PC-9 (cell line): ENCODE measurements around the gene RAB30. TPM values are rescaled to one million over a fixed set of nuclear protein-coding genes. Genes with fewer than 3 reads are reported as not detected.

Experiments
- BruUV-seq: library from RNA; stranded (reverse); fragments of 400-500 nt; replicated peaks from 2 replicates; lab custom pipeline; 2021; lab: Mats Ljungman, UMichigan
- CTCF ChIA-PET: fragments of 300-600 bp; sonication (Branson Sonifier 250); formaldehyde crosslinking; loops from one replicate; lab custom pipeline; 2022; ENCODE audit warnings: antibody characterized with exemption; lab: Charles Lee
- POLR2A ChIA-PET: fragments of 300-600 bp; sonication (Branson Sonifier 250); formaldehyde crosslinking; loops from one replicate; lab custom pipeline; 2022; ENCODE audit warnings: antibody characterized with exemption; ENCODE audit not compliant: unreplicated experiment; lab: Charles Lee
- DNase-seq, 2 experiments: peaks; one replicate each; pipeline versions ENCODE4 v3.0.0 to v3.0.0-alpha.2; 2015 to 2022; ENCODE audit warnings: mixed read lengths in 1 of 2
- H2AFZ ChIP-seq: fragments of 200-600 bp; sonication (generic); 2 replicates; pipeline ENCODE4 v1.8.1; 2017; ENCODE audit warnings: antibody characterized with exemption
- H3F3A ChIP-seq: fragments of 200-600 bp; sonication (generic); 2 replicates; pipeline ENCODE4 v1.8.1; 2017; ENCODE audit warnings: antibody characterized with exemption, mild to moderate bottlenecking, low read depth; ENCODE audit not compliant: insufficient read depth
- H3K27ac ChIP-seq: fragments of 200-600 bp; sonication (generic); 2 replicates; pipeline ENCODE4 v1.6.1; 2016; ENCODE audit warnings: mixed run types
- H3K27me3 ChIP-seq: fragments of 200-600 bp; sonication (generic); 2 replicates; pipeline ENCODE4 v1.6.1; 2016; ENCODE audit warnings: low read depth, mixed run types; ENCODE audit not compliant: insufficient read depth
- H3K36me3 ChIP-seq: fragments of 200-600 bp; sonication (generic); 2 replicates; pipeline ENCODE4 v1.6.1; 2016; ENCODE audit warnings: low read depth, mixed run types
- H3K4me1 ChIP-seq: fragments of 200-600 bp; sonication (generic); replicated peaks from 2 replicates; pipeline ENCODE4 v1.6.1; 2016; ENCODE audit warnings: mixed run types; ENCODE audit not compliant: insufficient read depth
- H3K4me2 ChIP-seq: fragments of 200-600 bp; sonication (generic); 2 replicates; pipeline ENCODE4 v1.6.1; 2017; ENCODE audit warnings: mixed run types
- H3K4me3 ChIP-seq: fragments of 200-600 bp; sonication (generic); 2 replicates; pipeline ENCODE4 v1.6.1; 2016; ENCODE audit warnings: mixed run types
- H3K79me2 ChIP-seq: fragments of 200-600 bp; sonication (generic); 2 replicates; pipeline ENCODE4 v1.6.1; 2017; ENCODE audit warnings: low read depth, mixed run types
- H3K9me2 ChIP-seq: fragments of 200-600 bp; sonication (generic); 2 replicates; pipeline ENCODE4 v1.8.1; 2017; ENCODE audit warnings: mild to moderate bottlenecking; ENCODE audit not compliant: insufficient read depth
- H3K9me3 ChIP-seq: fragments of 200-600 bp; sonication (generic); 2 replicates; pipeline ENCODE4 v1.8.1; 2016; ENCODE audit warnings: low read depth; ENCODE audit not compliant: insufficient read depth
- H4K20me1 ChIP-seq: fragments of 200-600 bp; sonication (generic); 2 replicates; pipeline ENCODE4 v1.8.1; 2017; ENCODE audit not compliant: insufficient read depth
- CTCF ChIP-seq: fragments of 200-600 bp; sonication (generic); conservative IDR thresholded peaks from 2 replicates; pipeline ENCODE4 v1.6.1; 2017; ENCODE audit warnings: mixed run types, antibody characterized with exemption, mild to moderate bottlenecking, moderate library complexity
- EZH2 ChIP-seq: fragments of 200-600 bp; sonication (generic); IDR thresholded peaks from 2 replicates; pipeline ENCODE4 v1.8.0; 2017; ENCODE audit warnings: antibody characterized with exemption, low read depth
- intact Hi-C: fragments of 100-400 bp; cut with micrococcal nuclease; formaldehyde crosslinking; loops from one replicate; pipeline ENCODE4 v1.10.0; 2022; ENCODE audit not compliant: unreplicated experiment
- total RNA-seq: library from RNA; stranded (reverse); gene quantifications from 2 replicates; pipeline ENCODE4 v1.2.3, GENCODE V29; 2021

RAB30 gene
- total RNA-seq, 1 experiment from 2014 or later: 3.6 TPM

GRCh38 chr11:83002522-83002921 lies 69.2 kb downstream of the RAB30 start:
- CTCF ChIA-PET: interaction anchor here (0.6 kb wide), 1 partner anchor 820 kb away, joined by 8 read pairs; no protein-coding TSS in a partner anchor
- TF ChIP-seq CTCF (no peak), EZH2 (no peak)
- POLR2A ChIA-PET: no interaction called here
- DNase-seq: no peak
- H3K36me3 ChIP-seq: no peaks in the 10 kb centered on the region
- no peaks in the 10 kb centered on the region for H3K4me1 ChIP-seq
- H3K9me2 ChIP-seq: no peaks in the 10 kb centered on the region
- no TSS peak for BruUV-seq
- no peaks in the 10 kb centered on the region for H3K27me3 ChIP-seq
- no peaks in the 10 kb centered on the region for H3K79me2 ChIP-seq
- no peaks in the 10 kb centered on the region for H4K20me1 ChIP-seq
- intact Hi-C loops: no loop called here
- no peak overlapping the region for H2AFZ ChIP-seq
- no peak overlapping the region for H3K4me3 ChIP-seq
- H3K9me3 ChIP-seq: no peaks in the 10 kb centered on the region
- H3K27ac ChIP-seq: no peak overlapping the region
- H3K4me2 ChIP-seq: no peak overlapping the region
- no peaks in the 10 kb centered on the region for H3F3A ChIP-seq

- BruUV-seq: no TSS peak
- Histone ChIP-seq H3K4me3 (no peak overlapping the region), H3F3A (no peaks in the 10 kb centered on the region), H4K20me1 (no peaks in the 10 kb centered on the region), H3K4me2 (no peak overlapping the region), H3K9me3 (no peaks in the 10 kb centered on the region), H3K36me3 (no peaks in the 10 kb centered on the region), H3K79me2 (no peaks in the 10 kb centered on the region), H3K9me2 (no peaks in the 10 kb centered on the region), H3K4me1 (no peaks in the 10 kb centered on the region), H2AFZ (no peak overlapping the region), H3K27ac (no peak overlapping the region), H3K27me3 (no peaks in the 10 kb centered on the region)
- ChIA-PET CTCF (interaction anchor here (0.6 kb wide), 1 partner anchor 821 kb away, joined by 8 read pairs; no protein-coding TSS in a partner anchor), POLR2A (no interaction called here)
- DNase-seq: no peak
- TF ChIP-seq CTCF (no peak), EZH2 (no peak)
- intact Hi-C loops: no loop called here
These were observed 69.6 kb downstream of the RAB30 start for GRCh38 chr11:83002053-83002452.

- Histone ChIP-seq H3K9me2 (no peaks in the 10 kb centered on the region), H3K4me1 (no peaks in the 10 kb centered on the region), H3K27me3 (no peaks in the 10 kb centered on the region), H3K79me2 (no peaks in the 10 kb centered on the region), H3K4me2 (no peak overlapping the region), H3F3A (no peaks in the 10 kb centered on the region), H3K9me3 (no peaks in the 10 kb centered on the region), H3K36me3 (no peaks in the 10 kb centered on the region), H3K4me3 (no peak overlapping the region), H2AFZ (no peak overlapping the region), H4K20me1 (no peaks in the 10 kb centered on the region), H3K27ac (no peak overlapping the region)
- no peak for DNase-seq
- intact Hi-C loops: no loop called here
- ChIA-PET CTCF (no interaction called here), POLR2A (interaction anchor here (0.7 kb wide), 1 partner anchor 156 kb away, joined by 3 read pairs; no protein-coding TSS in a partner anchor)
- no peak for TF ChIP-seq EZH2
- no peak for TF ChIP-seq CTCF
- BruUV-seq: no TSS peak
These were observed 71.3 kb downstream of the RAB30 start for GRCh38 chr11:83000381-83000780.
